Lung (tissue), 12 donors: ENCODE measurements around the gene DNASE1L3. TPM values are rescaled to one million over a fixed set of nuclear protein-coding genes. Genes with fewer than 3 reads are reported as not detected.

Source experiments
- ATAC-seq: fragments of 200-7000 bp; cut with Tn5 transposase; one replicate; pipeline ENCODE4 v1.9.1; 2020; ENCODE audit warnings: moderate number of reproducible peaks; ENCODE audit not compliant: insufficient read depth, low FRiP score
- DNase-seq, 3 donors: peaks; one replicate each; pipeline ENCODE4 v3.0.0-alpha.2; 2013 to 2017
- H3K27ac ChIP-seq, 2 donors: one replicate each; pipeline ENCODE4 v1.5.1; 2013; ENCODE audit warnings: mild to moderate bottlenecking in 2 of 2, moderate library complexity in 2 of 2, control low read depth in 1 of 2, inconsistent platforms in 1 of 2, low read depth in 1 of 2, low read length in 1 of 2
- H3K27me3 ChIP-seq, 3 donors: one replicate each; pipeline ENCODE4 v1.5.1; 2013; ENCODE audit warnings: low read length in 2 of 3; ENCODE audit not compliant: control insufficient read depth in 3 of 3, insufficient read depth in 3 of 3
- H3K36me3 ChIP-seq, 4 donors: one replicate each; pipeline ENCODE4 v1.5.1; 2013; ENCODE audit warnings: low read length in 4 of 4, mild to moderate bottlenecking in 1 of 4, moderate library complexity in 1 of 4; ENCODE audit not compliant: control insufficient read depth in 4 of 4, insufficient read depth in 4 of 4
- H3K4me1 ChIP-seq, 5 donors: one replicate each; pipeline ENCODE4 v1.5.1; 2013; ENCODE audit warnings: low read length in 5 of 5, mild to moderate bottlenecking in 2 of 5, moderate library complexity in 1 of 5; ENCODE audit not compliant: control insufficient read depth in 5 of 5, insufficient read depth in 5 of 5
- H3K4me3 ChIP-seq: one replicate; pipeline ENCODE4 v1.5.1; 2013; ENCODE audit warnings: mild to moderate bottlenecking, control low read depth, moderate library complexity
- H3K9ac ChIP-seq, 2 donors: one replicate each; pipeline ENCODE4 v1.5.1; 2013; ENCODE audit warnings: low read length in 2 of 2, control low read depth in 1 of 2; ENCODE audit not compliant: insufficient read depth in 1 of 2
- H3K9me3 ChIP-seq, 4 donors: one replicate each; pipeline ENCODE4 v1.5.1; 2013; ENCODE audit warnings: low read length in 3 of 4, mild to moderate bottlenecking in 1 of 4, moderate library complexity in 1 of 4; ENCODE audit not compliant: control insufficient read depth in 4 of 4, insufficient read depth in 3 of 4
- CTCF ChIP-seq: IDR thresholded peaks from 2 replicates; pipeline ENCODE4 v1.5.1; 2012; ENCODE audit warnings: mild to moderate bottlenecking; ENCODE audit errors: control extremely low read depth, extremely low read depth
- WGBS, 2 donors: extraction: QIAGEN DNeasy Blood & Tissue Kit; methylation state at CpG; one replicate each; pipeline ENCODE4 v1.1.7; 2013; 5-methylcytosine and 5-hydroxymethylcytosine counted together
- polyA plus RNA-seq, 2 donors: library from polyadenylated mRNA; stranded (reverse); fragments of 200-250 nt; gene quantifications; one replicate each; pipeline ENCODE4 v1.2.1, GENCODE V29; 2013
- total RNA-seq, 2 donors: library from RNA; depleted of rRNA in 1 of 2; stranded (reverse); fragments of >200 nt in 1 of 2; gene quantifications; one replicate each; pipeline ENCODE4 v1.2.1, GENCODE V29; 2014 to 2021
- donor health status: control.
- donor health status: control.
- donor health status: Bipolar disorder and iron deficiency.
- donor health status: healthy.
- donor health status: DM: yes; HTN: yes; CAD: no.

The DNASE1L3 gene
- total and polyA plus RNA-seq, 4 donors, result 1.2 to 10.7 (median 2.4) TPM

- TF ChIP-seq CTCF, result no peak
- DNase-seq, result peak; percentile 95 to 99 (median 99)
Measured at GRCh38 chr3:58163234-58163633, 47.5 kb downstream of the DNASE1L3 start.

GRCh38 chr3:58161435-58162398 lies 49.1 kb downstream of the DNASE1L3 start:
- Histone ChIP-seq H3K27ac (peak overlapping the region; percentile 3 to 10), H3K36me3 (peaks cover 0 to 35% (median 4%) of the 10 kb centered on the region in 4 donors), H3K4me3 (no peak overlapping the region), H3K9me3 (peaks cover 0 to 6% (median 0%) of the 10 kb centered on the region in 4 donors), H3K9ac (no peak overlapping the region), H3K4me1 (peaks cover 4 to 75% (median 34%) of the 10 kb centered on the region in 5 donors), H3K27me3 (no peaks in the 10 kb centered on the region)
- 75% methylated on average over 11 of the region's 11 CpGs for WGBS, 2 donors
- DNase-seq, result peak; percentile 64 to 72 (median 71)
- ATAC-seq, result no peak
- TF ChIP-seq CTCF, result no peak

More at GRCh38 chr3:58163234-58163633, 47.5 kb downstream of the DNASE1L3 start:
- Histone ChIP-seq H3K27me3 (no peaks in the 10 kb centered on the region), H3K36me3 (peaks cover 0 to 27% (median under 1%) of the 10 kb centered on the region in 4 donors), H3K9ac (no peak overlapping the region), H3K4me3 (no peak overlapping the region), H3K27ac (peak overlapping the region in 1 of 2 donors; percentile 81), H3K4me1 (peaks cover 4 to 73% (median 36%) of the 10 kb centered on the region in 5 donors), H3K9me3 (peaks cover 0 to 6% (median 0%) of the 10 kb centered on the region in 4 donors)
- WGBS, 2 donors, result 79 to 86% methylated on average over 14 of the region's 14 CpGs
- ATAC-seq, result peak; percentile 27

GRCh38 chr3:58160399-58160798 lies 50.4 kb downstream of the DNASE1L3 start:
- Histone ChIP-seq H3K36me3 (peaks cover 0 to 40% (median 4%) of the 10 kb centered on the region in 4 donors), H3K27ac (no peak overlapping the region), H3K9me3 (peaks cover 0 to 6% (median 0%) of the 10 kb centered on the region in 4 donors), H3K27me3 (no peaks in the 10 kb centered on the region), H3K9ac (no peak overlapping the region), H3K4me1 (peaks cover 4 to 74% (median 30%) of the 10 kb centered on the region in 5 donors), H3K4me3 (no peak overlapping the region)
- WGBS, 2 donors, result 97 to 100% methylated on average over 1 of the region's 1 CpG
- DNase-seq, result no peak
- no peak for TF ChIP-seq CTCF
- ATAC-seq, result no peak
